Fibroblast of lung (primary cell): ENCODE measurements around the gene RPL22.

ENCODE experiments used
- CTCF ChIP-seq, 2 donors: IDR thresholded peaks in 1 of 2; conservative IDR thresholded peaks in 1 of 2; 1 replicate in 1 of 2; 2 replicates in 1 of 2; pipeline ENCODE4 v1.5.1; 2011 to 2012; ENCODE audit warnings: low read length in 2 of 2, control low read depth in 1 of 2, inconsistent platforms in 1 of 2, low read depth in 1 of 2, mild to moderate bottlenecking in 1 of 2
- EZH2 ChIP-seq: IDR thresholded peaks from 2 replicates; pipeline ENCODE4 v1.5.1; 2012; ENCODE audit warnings: low read length, control low read depth, mild to moderate bottlenecking; ENCODE audit errors: missing control alignments

- TF ChIP-seq EZH2 (no peak), CTCF (conservative IDR thresholded peaks at IDR 0.05 in 1 of 2, IDR thresholded peaks at IDR 0.05 in 1 of 2; ENCODE audit: low read depth in 1 of 2, low read length in 2 of 2) (no peak)
Measured at GRCh38 chr1:6188466-6188865, 10.9 kb downstream of the RPL22 start.
